GM18861 (cell line): ENCODE data around the gene C4orf50.

ENCODE experiments used
- ATAC-seq: cut with Tn5 transposase; IDR thresholded peaks from one replicate; pipeline ENCODE4 v1.9.1; 2021; ENCODE audit not compliant: unreplicated experiment

The C4orf50 gene

GRCh38 chr4:6044276-6044675 is 26.0 kb upstream of the C4orf50 start:
- no peak for ATAC-seq

GRCh38 chr4:6043843-6044242 is 25.6 kb upstream of the C4orf50 start:
- ATAC-seq, result no peak

- ATAC-seq, result no peak
Measured at GRCh38 chr4:6043188-6043587, 25.0 kb upstream of the C4orf50 start.

- no peak for ATAC-seq
Measured at GRCh38 chr4:6042293-6043063, 24.2 kb upstream of the C4orf50 start.

- no peak for ATAC-seq
Measured at GRCh38 chr4:6041800-6042199, 23.6 kb upstream of the C4orf50 start.

- no peak for ATAC-seq
Measured at GRCh38 chr4:6038711-6039110, 20.5 kb upstream of the C4orf50 start.

- no peak for ATAC-seq
Measured at GRCh38 chr4:6035786-6036185, 17.6 kb upstream of the C4orf50 start.

- no peak for ATAC-seq
Measured at GRCh38 chr4:6033381-6033780, 15.2 kb upstream of the C4orf50 start.

GRCh38 chr4:6032249-6033244 is 14.3 kb upstream of the C4orf50 start:
- no peak for ATAC-seq

GRCh38 chr4:6031846-6032245 is 13.6 kb upstream of the C4orf50 start:
- no peak for ATAC-seq

GRCh38 chr4:6030679-6031078 is 12.4 kb upstream of the C4orf50 start:
- ATAC-seq, result no peak

GRCh38 chr4:6029254-6029653 is 11.0 kb upstream of the C4orf50 start:
- no peak for ATAC-seq

GRCh38 chr4:6028168-6028567 is 9.9 kb upstream of the C4orf50 start:
- no peak for ATAC-seq

GRCh38 chr4:6027392-6027791 is 9.2 kb upstream of the C4orf50 start:
- ATAC-seq, result no peak

GRCh38 chr4:6024313-6024960 is 6.2 kb upstream of the C4orf50 start:
- ATAC-seq, result no peak

- ATAC-seq, result no peak
Measured at GRCh38 chr4:6023731-6024130, 5.5 kb upstream of the C4orf50 start.

GRCh38 chr4:6022607-6023288 is 4.5 kb upstream of the C4orf50 start:
- ATAC-seq, result no peak

- ATAC-seq, result no peak
Measured at GRCh38 chr4:6021831-6022606, 3.8 kb upstream of the C4orf50 start.

- no peak for ATAC-seq
Measured at GRCh38 chr4:6020613-6021012, 2.4 kb upstream of the C4orf50 start.
